Measurements from ENCODE around the gene EXT2. TPM values are rescaled to one million over a fixed set of nuclear protein-coding genes. Genes with fewer than 3 reads are reported as not detected.

EXT2 gene
- total RNA-seq, 1 donor from 2014 or later, result 142 TPM

DNA sequence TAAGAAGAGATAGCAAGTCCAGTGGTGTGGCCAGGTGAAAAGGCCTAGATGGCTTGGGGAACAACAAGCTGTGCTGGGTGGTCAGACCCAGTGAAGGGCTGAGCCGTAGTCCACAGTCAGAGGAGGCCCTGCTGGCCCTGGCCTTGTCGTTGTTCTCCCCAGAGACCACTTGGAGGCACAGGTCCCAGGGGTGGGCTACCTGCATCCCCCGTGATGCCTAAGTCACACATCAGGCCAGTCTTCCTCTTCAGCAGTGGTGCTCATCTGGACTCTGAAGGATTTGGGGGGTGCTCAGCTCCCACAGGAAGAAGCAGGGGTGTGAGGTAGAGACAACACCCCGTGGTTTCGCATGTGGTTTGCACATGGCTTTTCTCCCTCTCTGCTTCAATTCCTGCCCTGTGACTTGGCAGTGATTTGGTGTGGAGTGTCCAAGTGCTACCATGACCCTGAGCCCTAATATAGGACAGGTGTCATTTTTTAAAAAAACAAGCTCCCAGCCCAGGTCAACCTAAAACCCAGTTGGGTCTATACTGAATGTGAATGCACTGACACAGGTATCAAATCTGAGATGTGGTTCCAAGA lies 163.5 kb downstream of the EXT2 start:
- FAIRE-seq, result no peak
- no peak for DNase-seq (ENCODE audit: low spot score in 2 of 2)

DNA sequence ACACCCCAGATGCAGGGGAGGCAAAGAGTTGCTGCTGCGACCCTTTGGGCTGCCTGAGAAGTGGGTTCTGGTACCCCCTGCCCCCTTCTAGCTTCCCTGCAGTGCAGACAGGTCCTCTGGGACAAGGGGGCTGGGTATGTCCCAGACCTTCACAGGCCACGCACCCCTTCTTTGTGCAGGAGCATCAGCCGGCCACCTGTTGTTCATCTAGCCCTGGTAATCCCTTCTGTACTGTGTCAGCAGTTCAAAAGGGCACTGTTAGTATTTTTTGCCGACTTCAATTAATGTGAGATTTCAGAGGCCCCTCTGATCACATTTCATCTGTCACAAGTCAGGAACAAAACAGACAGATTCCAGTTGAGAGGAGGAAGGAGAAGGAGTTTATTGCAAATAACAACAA lies 164.6 kb downstream of the EXT2 start:
- no peak for FAIRE-seq
- no peak for DNase-seq (ENCODE audit: low spot score in 2 of 2)

DNA sequence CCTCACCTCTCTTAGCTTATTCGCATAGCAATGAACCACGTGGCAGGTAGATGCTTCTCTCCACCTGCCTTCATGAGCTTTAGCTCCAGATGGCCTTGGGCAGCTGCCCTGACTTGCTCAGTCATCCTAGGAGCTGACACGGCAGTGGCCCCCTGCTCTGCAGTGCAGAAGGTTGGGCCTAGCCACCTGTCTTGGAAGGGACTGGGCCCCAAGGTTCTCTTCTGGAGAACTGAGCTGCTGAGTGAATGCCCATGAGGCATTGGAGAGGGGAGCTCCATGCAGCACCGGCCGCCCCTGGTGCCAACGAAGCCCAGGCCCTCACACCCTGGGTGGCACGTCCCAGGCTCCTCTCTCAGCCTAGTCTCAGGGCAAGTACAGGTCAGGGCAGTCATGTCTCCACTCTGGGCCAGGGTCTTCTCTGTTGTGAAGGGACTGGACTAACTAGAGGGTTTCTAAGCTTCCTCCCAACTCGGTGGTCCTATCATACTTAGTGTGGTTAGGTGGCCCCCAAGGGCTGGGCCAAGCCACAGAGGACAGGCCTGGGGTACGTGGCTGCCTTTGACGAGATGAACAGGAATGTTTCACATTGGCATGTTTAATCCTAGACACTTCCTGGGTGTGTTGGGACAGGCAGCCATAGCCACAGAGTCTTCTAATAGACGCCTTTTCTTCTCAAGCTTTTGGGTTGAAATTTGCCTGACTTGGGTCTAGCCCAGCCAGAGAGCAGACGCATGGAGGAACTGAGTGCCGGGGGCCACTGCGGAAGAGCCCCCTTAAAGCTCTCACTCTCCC lies 166.5 kb downstream of the EXT2 start:
- no peak for FAIRE-seq
- no peak for DNase-seq (ENCODE audit: low spot score in 2 of 2)

DNA sequence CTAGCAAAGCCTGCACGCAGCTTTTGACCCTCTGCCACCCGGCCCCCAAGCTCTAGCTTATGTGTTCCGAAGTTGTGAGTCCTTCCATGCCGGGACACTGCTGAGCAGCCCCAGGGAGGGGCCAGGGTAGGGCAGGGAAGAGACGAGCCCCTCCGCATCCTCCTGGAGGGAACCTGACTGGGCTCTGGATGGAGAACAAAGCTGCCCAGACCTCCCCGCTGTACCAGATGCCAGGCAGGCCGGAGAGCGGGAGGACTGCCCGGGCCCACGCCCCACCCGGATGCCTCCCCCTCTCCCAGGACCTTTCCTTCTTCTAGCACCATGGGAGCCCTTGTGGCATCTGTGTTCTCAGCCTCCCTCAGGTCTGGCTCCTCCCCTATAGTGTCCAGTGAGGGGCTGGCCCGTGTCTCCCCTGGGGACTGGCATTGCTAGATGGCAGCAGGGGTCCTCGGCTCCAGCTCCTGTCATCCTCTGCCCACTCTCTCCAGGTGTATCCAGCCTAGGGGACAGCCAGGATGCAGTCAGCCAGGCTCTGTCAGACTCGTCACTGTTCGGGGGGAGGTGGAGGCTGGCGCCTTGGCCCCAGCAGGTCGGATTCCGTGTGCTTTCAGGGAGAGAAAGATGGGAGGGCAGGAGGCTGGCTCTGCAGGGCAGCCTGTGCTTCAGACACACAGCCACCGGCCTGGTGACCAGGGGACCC lies 168.4 kb downstream of the EXT2 start:
- DNase-seq (ENCODE audit: low spot score in 2 of 2) (no peak), FAIRE-seq (no peak)

DNA sequence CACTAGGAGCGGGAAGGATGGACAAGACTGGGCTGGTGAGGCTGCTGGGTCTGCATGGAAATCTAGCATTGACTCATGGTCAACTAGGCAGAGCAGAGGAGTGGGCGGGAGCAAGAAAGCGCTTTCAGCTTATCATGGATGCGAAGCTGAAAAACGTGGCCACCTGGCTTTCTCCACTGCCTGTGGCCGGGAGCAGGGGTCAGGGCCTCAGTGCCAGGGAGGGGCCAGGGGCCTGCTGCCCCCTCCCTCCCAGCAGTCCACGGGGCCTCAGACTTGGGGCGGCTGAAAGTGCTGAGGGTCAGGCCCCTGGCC lies 168.9 kb downstream of the EXT2 start:
- no peak for FAIRE-seq

DNA sequence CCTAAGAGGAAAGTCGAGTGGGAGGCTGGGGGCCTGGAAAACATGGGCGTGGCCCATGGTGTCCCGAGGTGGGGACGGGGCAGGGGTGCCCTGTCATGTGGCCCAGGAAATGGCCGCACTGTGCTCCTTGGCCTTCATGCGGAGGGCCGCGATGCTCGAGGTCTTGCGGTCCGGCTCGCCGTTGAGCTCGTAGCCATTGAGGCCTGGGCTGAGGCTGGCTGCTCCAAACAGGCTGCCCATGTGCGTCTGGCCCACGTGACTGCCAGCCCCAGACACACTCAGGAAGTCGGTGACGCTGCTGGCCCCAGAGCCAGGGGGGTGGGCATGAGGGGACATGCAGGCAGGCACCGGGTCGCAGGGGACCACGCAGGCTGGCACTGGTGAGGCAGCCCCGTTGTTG lies 169.3 kb downstream of the EXT2 start:
- FAIRE-seq (no peak), DNase-seq (ENCODE audit: low spot score in 2 of 2) (no peak)

More for the DNA sequence above, 168.9 kb downstream of the EXT2 start:
- no peak for DNase-seq (ENCODE audit: low spot score in 2 of 2)

DNA sequence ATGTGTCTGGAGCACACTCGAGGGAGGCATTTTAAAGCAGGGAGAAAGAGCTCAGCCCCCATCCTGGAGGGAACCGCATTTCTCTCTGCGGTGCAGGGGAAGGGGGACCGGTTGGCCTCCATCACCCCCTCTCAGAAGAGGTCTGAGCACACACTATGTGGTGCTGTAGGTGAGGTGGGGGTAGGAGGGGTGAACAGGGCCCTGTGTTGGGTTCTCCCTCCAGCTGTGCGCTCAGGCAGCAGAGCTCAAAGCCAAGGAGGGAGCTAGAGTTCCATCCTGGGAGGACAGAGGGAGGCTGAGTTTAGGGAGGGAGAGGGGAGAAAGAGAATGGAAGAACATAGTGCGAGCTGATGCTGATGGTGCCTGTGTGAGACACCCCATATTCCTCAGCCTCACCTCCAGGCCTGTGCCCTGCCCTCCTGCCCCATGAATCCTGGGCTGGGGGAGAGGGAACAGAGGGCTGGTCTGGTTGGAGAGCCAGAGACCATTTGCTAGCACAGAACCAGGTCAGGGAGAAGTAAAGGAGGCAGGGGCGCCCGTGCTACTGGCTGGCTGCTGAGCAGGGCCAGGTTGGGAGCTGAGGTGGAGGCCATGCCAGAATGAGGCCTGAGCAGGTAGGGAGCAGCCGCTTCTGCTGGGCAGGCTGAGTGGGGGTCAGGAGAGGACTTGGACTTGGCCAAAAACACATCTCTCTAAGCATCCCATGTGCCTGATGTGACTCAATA lies 170.7 kb downstream of the EXT2 start:
- no peak for FAIRE-seq
- DNase-seq (ENCODE audit: low spot score in 2 of 2), result no peak

DNA sequence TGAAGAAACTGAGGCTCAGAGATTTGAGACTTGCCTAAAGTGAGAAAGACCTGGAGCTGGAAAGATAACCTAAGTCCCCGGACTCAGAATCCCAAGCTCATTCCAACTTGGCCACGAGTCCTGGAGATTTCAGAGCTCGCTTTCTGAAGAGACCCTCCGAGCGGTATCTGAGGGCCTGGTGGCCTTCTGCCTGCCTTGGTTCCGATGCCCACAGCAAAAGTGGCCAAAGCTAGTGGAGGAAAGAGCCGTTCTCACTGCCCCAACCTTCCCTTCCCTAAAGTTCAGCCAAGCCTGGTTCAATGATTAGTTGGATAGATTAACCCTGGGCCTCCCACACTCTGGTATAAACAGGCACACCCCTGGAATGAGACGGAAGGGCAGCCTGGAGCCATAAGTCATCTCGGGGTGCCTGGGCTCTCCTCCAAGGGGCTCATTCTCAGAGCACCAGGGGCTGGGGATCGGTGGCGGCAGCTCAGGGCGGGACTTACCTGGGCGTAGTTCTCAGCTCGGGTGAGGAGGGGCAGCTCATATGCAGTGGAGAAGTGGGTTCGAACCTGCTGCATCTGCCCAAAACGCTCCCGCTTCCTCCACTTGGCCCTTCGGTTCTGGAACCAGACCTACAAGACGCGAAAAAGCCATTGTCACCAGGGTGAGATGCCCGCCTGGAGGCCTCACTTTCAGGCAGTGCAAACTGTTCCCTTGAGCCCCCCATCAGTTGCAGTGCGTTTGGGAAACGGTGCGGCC lies 171.7 kb downstream of the EXT2 start:
- no peak for FAIRE-seq
- DNase-seq (ENCODE audit: low spot score in 2 of 2), result no peak

DNA sequence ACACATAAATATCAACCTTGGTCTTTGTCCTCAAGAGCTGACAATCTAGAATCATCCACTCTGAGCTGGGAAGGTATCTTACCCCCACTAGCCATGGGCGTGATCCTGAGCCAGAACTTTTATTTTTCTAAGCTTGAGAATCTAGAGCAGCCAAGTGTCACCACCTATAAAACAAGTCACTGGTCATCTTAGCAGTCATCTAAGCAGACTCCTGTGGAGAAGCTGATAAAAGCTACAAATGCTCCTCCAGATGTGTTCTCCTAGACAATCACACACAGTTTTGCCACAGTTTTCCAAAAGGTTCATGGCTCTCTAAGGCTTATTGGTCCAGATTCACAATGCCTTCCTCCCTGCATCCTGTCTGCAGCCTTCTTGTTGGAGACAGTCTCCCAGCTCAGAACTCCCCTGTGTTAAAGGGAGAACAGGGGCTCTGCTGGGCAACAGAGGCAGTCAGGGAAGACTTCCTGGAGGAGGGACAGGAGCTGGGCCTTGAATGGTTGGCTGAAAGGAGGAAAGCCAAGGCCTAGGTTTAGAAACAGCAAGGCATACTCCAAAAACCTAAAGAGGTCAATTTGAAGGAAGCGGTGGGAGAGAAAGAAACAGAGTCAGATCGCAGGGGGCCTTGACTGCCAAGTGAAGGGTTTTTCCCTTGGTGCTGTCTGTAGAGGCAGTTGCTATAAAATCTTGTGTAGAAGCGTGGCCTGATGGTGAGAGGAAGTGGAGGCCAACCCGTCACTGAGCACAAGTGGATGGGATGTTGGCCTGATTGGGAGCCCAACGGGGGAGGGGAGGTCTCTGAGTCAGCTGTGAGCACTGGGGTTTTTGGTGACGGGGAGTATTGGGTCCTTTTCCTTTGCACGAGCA lies 172.5 kb downstream of the EXT2 start:
- DNase-seq (ENCODE audit: low spot score in 2 of 2) (no peak), FAIRE-seq (no peak)

DNA sequence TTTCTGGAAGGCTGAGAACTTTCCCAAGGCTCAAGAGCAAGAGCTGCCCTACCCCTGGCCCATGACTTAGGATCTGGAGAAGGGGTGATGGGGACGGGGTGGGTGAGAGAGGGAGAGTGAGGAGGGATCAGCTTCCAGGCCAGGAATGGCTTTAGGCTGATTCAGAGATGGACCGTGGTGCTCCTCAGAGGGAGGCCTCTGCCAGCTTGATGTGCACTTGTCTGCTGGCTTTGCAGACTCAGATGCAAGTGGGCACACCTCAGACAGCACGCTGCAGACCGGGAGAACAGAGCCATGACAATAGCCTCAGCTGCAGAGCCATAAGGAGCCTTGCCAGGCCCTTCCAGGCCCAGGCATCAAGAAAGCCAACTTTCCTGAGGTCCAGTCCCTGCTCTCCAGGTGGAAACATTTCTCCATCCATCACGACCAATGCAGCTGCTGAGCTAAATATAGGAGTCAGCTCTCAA lies 173.2 kb downstream of the EXT2 start:
- DNase-seq (ENCODE audit: low spot score in 2 of 2) (no peak), FAIRE-seq (no peak)

DNA sequence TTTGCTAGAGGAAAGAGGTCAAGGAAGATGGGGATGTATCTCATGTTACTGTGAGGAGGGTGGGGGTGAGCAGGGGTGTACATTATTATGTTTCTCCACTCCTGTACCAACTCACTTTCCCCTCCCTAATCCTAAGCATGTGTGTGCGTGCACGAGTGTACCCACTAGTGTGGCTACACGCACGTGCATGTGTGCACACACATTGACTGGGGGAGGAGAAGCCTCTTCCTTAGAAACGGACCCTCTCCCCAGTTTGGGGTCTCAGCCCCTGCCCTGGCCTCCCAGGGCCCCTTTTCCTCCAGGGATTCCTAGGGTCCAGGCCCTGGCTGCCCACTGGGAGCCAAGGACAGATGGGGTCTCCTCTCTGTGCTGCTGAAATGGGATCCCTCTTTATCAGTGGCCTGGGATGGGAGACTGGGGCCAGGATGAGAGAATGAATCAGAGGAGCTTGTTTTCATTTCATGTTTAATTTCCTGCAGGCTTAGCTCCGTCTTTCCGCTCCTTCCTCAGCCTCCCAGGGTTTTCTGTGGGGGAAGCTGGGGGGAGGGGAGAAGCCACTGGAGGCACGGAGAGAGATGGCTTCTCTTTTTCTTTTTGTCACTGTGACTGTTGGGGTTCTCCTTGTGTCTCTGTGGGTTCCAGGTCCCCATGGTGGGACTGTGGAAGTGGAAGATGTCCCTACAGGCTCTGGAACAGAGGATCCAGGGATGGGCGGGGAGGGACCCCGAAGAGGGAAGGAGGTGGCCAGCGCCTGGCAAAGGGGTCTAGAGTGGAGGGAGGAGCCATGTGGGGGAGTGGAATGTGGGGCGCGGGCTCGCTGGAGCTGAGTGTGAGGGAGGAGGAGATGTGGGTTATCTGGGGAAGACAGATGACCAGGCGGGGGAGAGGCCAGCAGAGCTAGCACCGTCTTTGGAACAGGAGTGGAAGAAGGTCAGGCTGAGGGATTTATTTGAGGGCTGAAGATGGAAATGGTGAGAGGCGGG lies 174.2 kb downstream of the EXT2 start:
- no peak for DNase-seq (ENCODE audit: low spot score in 2 of 2)
- FAIRE-seq, result no peak

DNA sequence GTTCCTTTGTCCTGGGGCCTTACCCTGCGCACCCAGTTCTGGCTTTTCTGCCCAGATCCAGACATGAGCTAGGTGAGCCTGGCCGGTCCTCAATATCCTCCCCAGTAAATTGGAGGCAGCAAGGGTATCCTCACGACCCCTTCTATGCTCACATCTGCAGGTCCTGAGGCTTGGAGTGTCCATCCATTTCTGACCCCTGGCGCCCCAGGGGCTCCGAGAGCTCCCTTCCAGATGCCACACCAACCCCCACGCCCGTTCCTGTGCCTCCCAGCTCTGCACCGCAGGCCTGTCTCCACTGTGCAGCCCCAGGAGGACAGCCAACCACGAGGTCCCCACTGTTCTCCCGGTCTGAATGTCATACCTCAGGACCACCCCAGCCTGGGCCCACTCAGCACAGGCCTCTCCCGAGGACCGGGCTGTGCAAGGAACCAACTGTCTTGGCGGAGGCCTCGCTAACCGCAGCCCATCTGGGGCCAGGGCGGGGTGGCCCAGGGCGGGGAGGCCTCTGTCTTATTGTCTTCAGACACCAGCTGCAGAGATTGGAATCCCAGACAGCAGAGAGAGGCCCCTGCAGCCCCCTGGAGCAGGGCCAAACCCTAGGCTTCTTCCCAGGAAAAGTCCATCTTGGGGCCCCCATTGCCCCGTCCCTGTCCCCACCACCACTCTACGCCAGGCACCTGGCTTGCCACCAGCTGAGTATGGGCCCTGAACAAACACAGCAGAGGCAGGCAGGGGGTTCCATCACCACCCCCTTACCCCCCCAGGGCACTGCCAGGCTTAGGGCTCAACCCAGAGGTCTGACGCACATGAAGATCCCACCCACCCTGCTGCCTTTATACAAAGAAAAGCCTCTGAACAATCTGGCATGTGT lies 175.2 kb downstream of the EXT2 start:
- no peak for FAIRE-seq
- no peak for DNase-seq (ENCODE audit: low spot score in 2 of 2)

DNA sequence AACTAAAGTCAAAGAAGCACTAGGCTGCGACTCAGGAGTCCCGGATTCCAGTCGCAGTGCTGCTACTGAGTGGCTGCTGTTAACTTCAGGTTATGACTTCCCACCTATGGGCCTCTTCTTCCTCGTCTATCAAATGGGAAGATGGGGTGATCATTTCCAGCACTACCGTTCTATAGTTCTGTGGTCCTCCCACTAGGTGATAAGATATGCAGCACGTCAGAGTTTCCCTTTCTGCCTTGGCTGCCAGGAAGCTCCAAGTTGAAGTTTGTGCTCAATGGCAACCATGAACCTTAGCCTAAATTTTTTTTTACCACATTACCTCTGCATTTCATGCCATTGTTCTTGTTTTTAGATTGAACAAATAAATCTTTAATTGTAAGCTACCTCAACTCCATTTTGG lies 175.8 kb downstream of the EXT2 start:
- no peak for FAIRE-seq
- no peak for DNase-seq (ENCODE audit: low spot score in 2 of 2)

DNA sequence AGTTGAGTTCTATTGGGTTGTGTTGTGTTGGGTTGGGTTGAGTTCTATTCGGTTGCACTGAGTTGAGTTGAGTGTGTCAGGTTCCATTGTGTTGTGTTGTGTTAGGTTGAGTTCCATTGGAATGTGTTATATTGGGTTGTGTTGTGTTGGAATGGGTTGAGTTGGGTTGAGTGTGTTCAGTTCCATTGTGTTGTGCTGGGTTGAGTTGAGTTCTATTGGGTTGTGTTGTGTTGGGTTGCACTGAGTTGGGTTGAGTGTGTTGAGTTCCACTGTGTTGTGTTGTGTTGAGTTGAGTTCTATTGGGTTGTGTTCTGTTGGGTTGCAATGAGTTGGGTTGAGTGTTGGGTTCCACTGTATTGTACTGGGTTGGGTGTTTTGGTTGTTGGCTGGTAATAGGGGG lies 178.9 kb downstream of the EXT2 start:
- no peak for FAIRE-seq

DNA sequence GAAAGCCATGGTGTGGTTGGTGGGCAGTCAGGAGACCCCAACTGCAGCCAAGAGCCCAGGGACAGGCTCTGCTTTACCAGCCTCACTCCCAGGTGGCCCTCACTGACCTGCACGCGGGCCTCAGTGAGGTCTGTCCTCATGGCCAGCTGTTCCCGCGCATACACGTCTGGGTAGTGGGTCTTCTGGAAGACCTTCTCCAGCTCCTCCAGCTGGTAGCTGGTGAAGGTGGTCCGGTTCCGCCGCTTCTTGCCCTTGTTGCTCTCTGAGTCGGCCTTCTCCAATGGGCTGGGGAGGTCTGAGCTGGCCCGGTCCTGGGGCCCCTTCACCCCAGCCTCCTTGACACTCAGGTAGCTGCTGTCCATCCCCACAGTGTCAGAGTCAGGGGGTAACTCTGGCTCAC lies 179.8 kb downstream of the EXT2 start:
- DNase-seq (ENCODE audit: low spot score in 2 of 2), result no peak
- FAIRE-seq, result no peak

More for the DNA sequence above, 178.9 kb downstream of the EXT2 start:
- DNase-seq (ENCODE audit: low spot score in 2 of 2), result no peak

DNA sequence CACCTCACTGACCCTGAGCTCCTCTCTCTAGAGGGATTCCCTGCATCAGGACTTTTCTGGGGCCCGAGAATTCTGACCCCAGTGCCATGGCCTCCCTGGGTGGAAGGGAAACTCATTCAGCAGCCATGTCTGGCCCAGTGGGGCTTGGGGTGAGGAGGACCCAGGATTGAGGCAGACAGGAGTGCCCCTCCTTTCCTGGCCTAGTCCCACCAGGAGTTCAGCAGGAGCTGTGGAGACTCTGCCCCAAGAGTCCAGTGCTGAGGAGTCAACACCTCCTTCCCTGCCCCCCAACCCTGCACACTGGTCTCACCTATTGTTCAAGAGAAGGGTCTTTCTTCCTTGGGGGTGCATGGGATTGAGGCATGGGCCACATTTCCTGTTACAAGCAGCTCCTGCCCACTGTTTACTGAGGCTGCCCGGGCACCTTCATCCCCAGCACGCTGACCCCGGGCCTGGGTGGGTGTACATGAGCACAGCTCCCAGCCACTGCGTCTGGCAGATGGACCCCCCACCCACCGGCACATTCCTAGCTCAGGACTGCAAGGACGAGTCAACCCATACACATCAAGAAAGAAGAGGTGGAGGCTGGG lies 180.6 kb downstream of the EXT2 start:
- DNase-seq (ENCODE audit: low spot score in 2 of 2), result no peak
- FAIRE-seq, result no peak
